ENCODE results near the gene PIGO. TPM values are rescaled to one million over a fixed set of nuclear protein-coding genes. Genes with fewer than 3 reads are reported as not detected.

PIGO gene
- polyA plus RNA-seq, 1 donor from 2014 or later, result 23.9 TPM

DNA sequence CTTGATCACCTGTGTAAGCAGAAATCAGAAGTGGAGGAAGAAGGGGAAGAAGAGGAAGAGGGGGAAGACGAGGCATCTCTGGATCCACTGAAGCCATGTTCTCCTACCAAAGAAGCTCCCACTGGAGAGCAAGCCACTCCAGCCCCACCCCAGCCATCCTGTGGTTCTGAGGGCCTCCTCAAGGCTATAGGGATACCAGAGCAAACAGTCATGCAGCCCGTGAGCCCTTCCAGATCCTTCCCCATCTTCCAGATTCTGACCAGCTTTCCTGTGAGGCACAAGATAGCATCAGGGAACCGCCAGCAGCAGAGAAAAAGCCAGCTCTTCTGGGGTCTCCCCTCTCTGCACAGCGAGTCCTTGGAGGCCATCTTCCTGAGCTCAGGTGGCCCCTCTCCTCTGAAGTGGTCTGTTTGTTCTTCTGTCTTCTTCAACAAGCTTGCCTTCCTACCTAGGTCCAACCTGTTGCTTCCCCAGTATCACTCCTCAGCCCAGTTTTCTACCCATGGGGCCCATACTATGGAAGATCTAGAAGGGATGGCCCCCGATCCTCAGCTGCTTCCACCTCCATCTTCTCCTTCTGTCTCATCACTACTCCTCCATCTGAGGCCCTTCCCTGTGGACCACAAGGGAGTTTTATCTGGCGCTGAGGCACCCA lies 53.4 kb downstream of the PIGO start:
- peaks cover 10% of the 10 kb centered on the region for H3K36me3 Mint-ChIP-seq
- peaks cover 2 to 8% (median 5%) of the 10 kb centered on the region in 3 donors for H3K4me1 Mint-ChIP-seq
- H3K27ac Mint-ChIP-seq, result peak overlapping the region in 1 of 3 donors; percentile 67
- no peaks in the 10 kb centered on the region for H3K27me3 Mint-ChIP-seq
- no peaks in the 10 kb centered on the region for H3K9me3 Mint-ChIP-seq
- no peak overlapping the region for H3K4me3 Mint-ChIP-seq

DNA sequence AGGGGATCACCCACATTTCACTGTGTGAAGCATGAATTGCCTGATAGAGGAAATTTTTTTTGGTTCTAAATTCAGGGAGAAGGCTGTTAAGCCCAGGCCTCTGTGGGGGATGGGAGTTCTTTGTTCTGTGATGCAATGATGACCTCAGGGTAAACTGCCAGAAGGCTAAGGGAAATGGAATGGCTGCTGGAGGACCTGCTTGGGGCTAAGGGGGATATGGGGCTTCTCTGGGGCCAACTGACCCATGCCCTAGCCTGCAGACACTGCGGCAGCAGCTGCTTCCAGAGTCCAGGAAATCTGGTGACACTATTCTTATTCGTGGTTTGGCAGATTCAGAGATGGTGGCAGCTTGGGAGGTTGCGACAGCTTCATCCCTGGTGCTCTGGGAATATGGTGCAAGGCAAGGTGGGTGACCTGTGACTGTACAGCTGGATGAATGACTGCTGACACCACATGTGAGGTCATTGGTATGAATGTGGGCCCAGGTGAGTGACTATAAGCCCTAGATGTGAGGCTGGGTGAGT lies 54.2 kb downstream of the PIGO start:
- Mint-ChIP-seq H3K27ac (peak overlapping the region in 1 of 3 donors; percentile 67), H3K4me1 (peaks cover 2 to 8% (median 5%) of the 10 kb centered on the region in 3 donors), H3K9me3 (no peaks in the 10 kb centered on the region), H3K27me3 (no peaks in the 10 kb centered on the region), H3K4me3 (no peak overlapping the region), H3K36me3 (peaks cover 10% of the 10 kb centered on the region)

Other genes with a start within 250 kb of the PIGO start
- gene PHF24, start 138.3 kb downstream of the PIGO start, polyA plus RNA-seq, result 0.06 TPM
- 0.75 TPM for gene DNAJB5, start 106.8 kb downstream of the PIGO start, polyA plus RNA-seq
- 200 TPM for gene VCP, start 24.0 kb downstream of the PIGO start, polyA plus RNA-seq
- gene FANCG, start 16.6 kb downstream of the PIGO start, polyA plus RNA-seq, result 15.9 TPM
- 89.9 TPM for gene STOML2, start 6.5 kb upstream of the PIGO start, polyA plus RNA-seq
- 3.5 TPM for gene ATOSB, start 19.3 kb upstream of the PIGO start, polyA plus RNA-seq
- not detected for gene UNC13B, start 65.4 kb upstream of the PIGO start, polyA plus RNA-seq

Data from IgD-negative memory B cell (primary cell).